ENCODE data around the gene POU2F2.

POU2F2 gene

DNA sequence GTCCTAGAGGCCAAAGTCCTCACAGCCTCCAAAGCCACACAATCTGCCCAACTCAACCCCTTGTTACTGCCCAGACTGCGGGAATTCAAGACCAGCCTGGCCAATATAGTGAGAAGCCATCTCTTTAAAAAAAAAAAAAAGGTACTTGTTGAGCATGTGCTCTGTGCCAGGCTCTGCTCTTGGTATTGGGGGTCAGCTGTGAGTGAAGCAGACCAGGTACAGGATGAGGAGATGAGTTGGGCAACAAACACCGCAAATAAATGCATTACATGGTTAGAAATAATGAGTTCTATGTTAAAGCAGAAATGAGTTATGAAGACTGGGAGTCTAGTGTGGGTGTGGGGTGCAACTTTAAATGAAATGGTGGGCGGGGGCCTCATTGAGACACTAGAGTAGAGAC lies 72.1 kb downstream of the POU2F2 start:
- TF ChIP-seq, protein P1, sequence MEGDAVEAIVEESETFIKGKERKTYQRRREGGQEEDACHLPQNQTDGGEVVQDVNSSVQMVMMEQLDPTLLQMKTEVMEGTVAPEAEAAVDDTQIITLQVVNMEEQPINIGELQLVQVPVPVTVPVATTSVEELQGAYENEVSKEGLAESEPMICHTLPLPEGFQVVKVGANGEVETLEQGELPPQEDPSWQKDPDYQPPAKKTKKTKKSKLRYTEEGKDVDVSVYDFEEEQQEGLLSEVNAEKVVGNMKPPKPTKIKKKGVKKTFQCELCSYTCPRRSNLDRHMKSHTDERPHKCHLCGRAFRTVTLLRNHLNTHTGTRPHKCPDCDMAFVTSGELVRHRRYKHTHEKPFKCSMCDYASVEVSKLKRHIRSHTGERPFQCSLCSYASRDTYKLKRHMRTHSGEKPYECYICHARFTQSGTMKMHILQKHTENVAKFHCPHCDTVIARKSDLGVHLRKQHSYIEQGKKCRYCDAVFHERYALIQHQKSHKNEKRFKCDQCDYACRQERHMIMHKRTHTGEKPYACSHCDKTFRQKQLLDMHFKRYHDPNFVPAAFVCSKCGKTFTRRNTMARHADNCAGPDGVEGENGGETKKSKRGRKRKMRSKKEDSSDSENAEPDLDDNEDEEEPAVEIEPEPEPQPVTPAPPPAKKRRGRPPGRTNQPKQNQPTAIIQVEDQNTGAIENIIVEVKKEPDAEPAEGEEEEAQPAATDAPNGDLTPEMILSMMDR (IDR thresholded peaks at IDR 0.05; ENCODE audit: low read depth, low read length), result no peak
- no peak overlapping the region for H3K4me3 ChIP-seq (ENCODE audit: low read depth, low read length)
- in situ Hi-C loops (cut with HindIII; ENCODE audit: low sequenced_read_pairs), result no loop called here
- DNase-seq (ENCODE audit: low read depth, low spot score), result no peak

GRCh38 chr19:42059196-42059595 lies 73.0 kb downstream of the POU2F2 start:
- H3K4me3 ChIP-seq (ENCODE audit: low read depth, low read length), result no peak overlapping the region
- DNase-seq (ENCODE audit: low read depth, low spot score), result no peak
- TF ChIP-seq, protein P1 (IDR thresholded peaks at IDR 0.05; ENCODE audit: low read depth, low read length), result no peak
- in situ Hi-C loops (cut with HindIII; ENCODE audit: low sequenced_read_pairs), result no loop called here

DNA sequence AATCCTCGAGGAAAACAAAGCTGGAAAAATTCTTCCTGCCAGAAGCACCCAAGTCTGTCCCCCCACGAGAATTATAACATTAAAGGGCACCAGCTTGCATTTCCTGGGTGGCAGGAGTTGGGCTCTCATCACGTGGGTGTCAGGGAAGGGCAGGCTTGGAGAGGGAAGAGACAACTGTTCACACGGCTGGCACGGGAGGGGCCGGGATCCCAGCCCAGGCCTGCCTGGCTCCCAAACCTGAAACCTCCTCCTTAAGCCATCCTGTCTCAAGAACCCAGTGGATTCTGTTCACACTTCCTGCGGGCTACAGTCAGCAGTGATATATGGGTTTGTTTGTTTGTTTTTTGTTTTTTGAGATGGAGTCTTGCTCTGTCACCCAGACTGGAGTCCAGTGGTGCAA lies 74.4 kb downstream of the POU2F2 start:
- in situ Hi-C loops (cut with HindIII; ENCODE audit: low sequenced_read_pairs), result no loop called here
- no peak for DNase-seq (ENCODE audit: low read depth, low spot score)
- no peak overlapping the region for H3K4me3 ChIP-seq (ENCODE audit: low read depth, low read length)
- TF ChIP-seq, protein P1 (IDR thresholded peaks at IDR 0.05; ENCODE audit: low read depth, low read length), result no peak

- DNase-seq (ENCODE audit: low read depth, low spot score), result no peak
- H3K4me3 ChIP-seq (ENCODE audit: low read depth, low read length), result no peak overlapping the region
- TF ChIP-seq, protein P1 (IDR thresholded peaks at IDR 0.05; ENCODE audit: low read depth, low read length), result no peak
- in situ Hi-C loops (cut with HindIII; ENCODE audit: low sequenced_read_pairs), result no loop called here
Measured at GRCh38 chr19:42054205-42054604, 78.0 kb downstream of the POU2F2 start.

- TF ChIP-seq, protein P1 (IDR thresholded peaks at IDR 0.05; ENCODE audit: low read depth, low read length), result no peak
- in situ Hi-C loops (cut with HindIII; ENCODE audit: low sequenced_read_pairs), result no loop called here
- no peak overlapping the region for H3K4me3 ChIP-seq (ENCODE audit: low read depth, low read length)
- no peak for DNase-seq (ENCODE audit: low read depth, low spot score)
Measured at GRCh38 chr19:42053037-42053935, 79.0 kb downstream of the POU2F2 start.

GRCh38 chr19:42052241-42052863 lies 79.9 kb downstream of the POU2F2 start:
- H3K4me3 ChIP-seq (ENCODE audit: low read depth, low read length), result no peak overlapping the region
- in situ Hi-C loops (cut with HindIII; ENCODE audit: low sequenced_read_pairs), result no loop called here
- DNase-seq (ENCODE audit: low read depth, low spot score), result no peak
- TF ChIP-seq, protein P1 (IDR thresholded peaks at IDR 0.05; ENCODE audit: low read depth, low read length), result no peak
